Dermis blood vessel endothelial cell (primary cell): ENCODE results near the gene FABP1. TPM values are rescaled to one million over a fixed set of nuclear protein-coding genes. Genes with fewer than 3 reads are reported as not detected.

ENCODE experiments used
- DNase-seq: peaks from one replicate; pipeline ENCODE4 v3.0.0; 2010
- total RNA-seq: library from RNA; depleted of rRNA; stranded (reverse); fragments of >200 nt; gene quantifications from 2 replicates; pipeline ENCODE4 v1.2.3, GENCODE V29; 2014

Gene FABP1
- total RNA-seq, 1 donor from 2014 or later, result not detected

DNA sequence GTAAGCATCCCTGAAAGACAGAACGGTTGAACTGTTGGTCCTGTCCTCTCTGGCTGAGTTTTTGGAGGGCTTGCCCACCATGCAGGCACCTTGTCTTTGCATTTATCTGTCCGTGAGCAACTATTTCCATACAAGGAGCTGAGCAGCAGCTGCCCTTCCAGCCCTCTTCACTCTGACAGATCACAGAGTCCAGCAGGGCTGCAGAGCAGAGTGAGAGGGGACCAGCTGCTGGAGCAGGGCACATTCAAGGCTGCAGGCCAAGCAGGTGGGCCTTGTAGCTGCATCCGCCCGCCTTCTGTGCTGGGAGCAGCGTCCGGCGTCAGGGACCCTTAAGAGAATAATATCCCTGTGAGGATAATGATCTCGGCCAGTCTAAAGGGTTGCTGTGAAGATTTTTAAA is 50.8 kb downstream of the FABP1 start:
- DNase-seq, result no peak

DNA sequence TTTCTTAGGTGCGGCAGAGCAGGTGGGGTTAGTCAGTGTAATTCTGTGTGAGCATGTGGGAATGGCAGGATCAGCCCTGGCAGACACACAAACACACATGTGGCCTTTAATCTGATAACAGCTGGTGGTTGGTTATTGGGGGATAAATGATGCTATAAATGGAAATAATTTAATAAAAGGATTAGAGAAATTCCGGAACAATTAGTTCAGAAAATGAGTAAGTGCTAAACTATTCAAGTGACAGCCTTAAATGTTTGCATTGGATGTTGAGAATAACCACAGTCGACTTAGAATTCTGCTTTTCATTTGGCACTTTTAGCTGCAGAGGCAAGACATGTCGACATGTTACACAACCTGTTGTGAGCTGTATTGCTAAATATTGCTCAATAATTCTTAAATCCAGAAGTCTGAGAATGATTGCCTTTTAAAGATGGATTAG is 53.0 kb downstream of the FABP1 start:
- DNase-seq, result no peak

DNA sequence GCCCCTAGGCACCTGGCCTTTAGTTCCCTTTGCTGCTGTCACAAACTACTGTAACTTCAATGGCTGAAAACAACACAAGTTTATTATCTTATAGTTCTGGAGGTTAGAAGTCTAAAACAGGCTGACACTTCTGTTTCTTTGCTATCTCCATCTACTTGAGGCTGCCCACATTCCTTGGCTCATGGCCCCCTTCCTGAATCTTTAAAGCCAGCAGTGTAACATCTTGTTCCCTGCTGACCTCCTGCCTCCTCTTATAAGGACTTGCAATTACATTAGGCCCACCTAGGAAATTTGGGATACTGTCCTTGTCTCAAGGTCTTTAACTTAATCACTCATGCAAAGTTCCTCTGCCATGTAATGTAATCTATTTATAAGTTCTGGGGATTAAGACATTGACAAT is 53.7 kb downstream of the FABP1 start:
- DNase-seq, result no peak

Other genes with a start within 250 kb of the FABP1 start
- not detected in 2 replicates for gene RNU2-63P, start 111.5 kb downstream of the FABP1 start, total RNA-seq
- 17.5 and 19.9 TPM in 2 replicates for gene KRCC1, start 72.3 kb downstream of the FABP1 start, total RNA-seq
- gene SMYD1, start 60.2 kb downstream of the FABP1 start, total RNA-seq, result not detected in 2 replicates
- gene THNSL2, start 42.3 kb upstream of the FABP1 start, total RNA-seq, result under 0.01 and 0.14 TPM in 2 replicates